Lung microvascular endothelial cell (primary cell): ENCODE results near the gene PGBD5. TPM values are rescaled to one million over a fixed set of nuclear protein-coding genes. Genes with fewer than 3 reads are reported as not detected.

Source experiments
- DNase-seq, 2 donors: peaks; one replicate each; pipeline versions ENCODE4 v3.0.0 to v3.0.0-alpha.2; 2010; ENCODE audit warnings: low read depth in 2 of 2
- total RNA-seq: library from RNA; depleted of rRNA; stranded (reverse); fragments of >200 nt; gene quantifications from 2 replicates; pipeline ENCODE4 v1.2.1, GENCODE V29; 2014

Gene PGBD5
- total RNA-seq, 1 donor from 2014 or later, result 0.60 TPM

GRCh38 chr1:230377851-230378250, 48.3 kb downstream of the PGBD5 start:
- DNase-seq, result no peak

GRCh38 chr1:230377324-230377723, 48.8 kb downstream of the PGBD5 start:
- no peak for DNase-seq

- DNase-seq, result no peak
Measured at GRCh38 chr1:230376296-230376695, 49.8 kb downstream of the PGBD5 start.

- DNase-seq, result no peak
Measured at GRCh38 chr1:230375780-230376179, 50.4 kb downstream of the PGBD5 start.

GRCh38 chr1:230375147-230375546, 51.0 kb downstream of the PGBD5 start:
- no peak for DNase-seq

GRCh38 chr1:230371923-230372703, 54.0 kb downstream of the PGBD5 start:
- DNase-seq, result no peak

GRCh38 chr1:230370109-230370508, 56.0 kb downstream of the PGBD5 start:
- no peak for DNase-seq

- DNase-seq, result no peak
Measured at GRCh38 chr1:230368871-230369270, 57.3 kb downstream of the PGBD5 start.

- DNase-seq, result no peak
Measured at GRCh38 chr1:230368363-230368762, 57.8 kb downstream of the PGBD5 start.

- no peak for DNase-seq
Measured at GRCh38 chr1:230366504-230366915, 59.6 kb downstream of the PGBD5 start.

GRCh38 chr1:230365723-230366307, 60.3 kb downstream of the PGBD5 start:
- peak in 1 of 2 donors; percentile 13 for DNase-seq

- no peak for DNase-seq
Measured at GRCh38 chr1:230362949-230363348, 63.2 kb downstream of the PGBD5 start.

GRCh38 chr1:230361941-230362340, 64.2 kb downstream of the PGBD5 start:
- no peak for DNase-seq

- DNase-seq, result no peak
Measured at GRCh38 chr1:230359992-230360668, 66.0 kb downstream of the PGBD5 start.

- no peak for DNase-seq
Measured at GRCh38 chr1:230356869-230357794, 69.0 kb downstream of the PGBD5 start.

GRCh38 chr1:230356190-230356589, 69.9 kb downstream of the PGBD5 start:
- DNase-seq, result no peak

GRCh38 chr1:230355594-230355993, 70.5 kb downstream of the PGBD5 start:
- DNase-seq, result no peak

GRCh38 chr1:230355128-230355527, 71.0 kb downstream of the PGBD5 start:
- no peak for DNase-seq

GRCh38 chr1:230354005-230354404, 72.1 kb downstream of the PGBD5 start:
- no peak for DNase-seq

GRCh38 chr1:230352537-230352936, 73.6 kb downstream of the PGBD5 start:
- no peak for DNase-seq

GRCh38 chr1:230351983-230352382, 74.1 kb downstream of the PGBD5 start:
- no peak for DNase-seq

- no peak for DNase-seq
Measured at GRCh38 chr1:230351514-230351913, 74.6 kb downstream of the PGBD5 start.
